SK-N-SH treated with all-trans-retinoic acid at 6 μM for 48 hours (cell line): ENCODE measurements around the gene CHKA.

ENCODE experiments used
- ATAC-seq: fragments of 200-7000 bp; cut with Tn5 transposase; 3 replicates; pipeline ENCODE4 v1.9.1; 2020; ENCODE audit warnings: mild to moderate bottlenecking, moderate library complexity
- ARNTL ChIP-seq: fragments of 450-650 bp; formaldehyde crosslinking; IDR thresholded peaks from 2 replicates; pipeline ENCODE4 v1.5.0; 2020; ENCODE audit warnings: low read depth, mild to moderate bottlenecking, moderate library complexity, borderline replicate concordance
- BACH2 ChIP-seq: fragments of 250-450 bp; sonication (Bioruptor Pico); IDR thresholded peaks from 2 replicates; pipeline ENCODE4 v1.9.0; 2021; ENCODE audit warnings: mild to moderate bottlenecking, borderline replicate concordance
- CREB5 ChIP-seq: fragments of 250-450 bp; sonication (Bioruptor Pico); IDR thresholded peaks from 2 replicates; pipeline ENCODE4 v1.5.1; 2020; ENCODE audit warnings: low read depth, mild to moderate bottlenecking, moderate library complexity
- CSDC2 ChIP-seq: fragments of 250-450 bp; sonication (Bioruptor Pico); IDR thresholded peaks from 2 replicates; pipeline ENCODE4 v1.5.0; 2020; ENCODE audit warnings: mild to moderate bottlenecking, moderate library complexity
- ESRRG ChIP-seq: fragments of 250-450 bp; sonication (Bioruptor Pico); IDR thresholded peaks from 2 replicates; pipeline ENCODE4 v1.6.1; 2021; ENCODE audit warnings: mild to moderate bottlenecking
- GLIS3 ChIP-seq: fragments of 250-450 bp; sonication (Bioruptor Pico); IDR thresholded peaks from 2 replicates; pipeline ENCODE4 v1.5.0; 2020; ENCODE audit warnings: mild to moderate bottlenecking, moderate library complexity
- ISL1 ChIP-seq: fragments of 250-450 bp; sonication (Bioruptor Pico); IDR thresholded peaks from 2 replicates; pipeline ENCODE4 v2.1.2; 2022; ENCODE audit warnings: mild to moderate bottlenecking, moderate library complexity
- OSR1 ChIP-seq: fragments of 250-450 bp; sonication (Bioruptor Pico); IDR thresholded peaks from 2 replicates; pipeline ENCODE4 v1.8.0; 2022; ENCODE audit warnings: moderate library complexity, mild to moderate bottlenecking, inconsistent platforms
- PPARA ChIP-seq: fragments of 250-450 bp; sonication (Bioruptor Pico); IDR thresholded peaks from 2 replicates; pipeline ENCODE4 v1.5.0; 2020; ENCODE audit warnings: mild to moderate bottlenecking, borderline replicate concordance
- RARB ChIP-seq: fragments of 250-450 bp; sonication (Bioruptor Pico); IDR thresholded peaks from 2 replicates; pipeline ENCODE4 v1.8.0; 2021; ENCODE audit warnings: mild to moderate bottlenecking, moderate library complexity
- SNAI2 ChIP-seq: fragments of 250-450 bp; sonication (Bioruptor Pico); IDR thresholded peaks from 2 replicates; pipeline ENCODE4 v1.5.0; 2020; ENCODE audit warnings: mild to moderate bottlenecking, moderate library complexity
- TCF4 ChIP-seq: fragments of 250-450 bp; sonication (Bioruptor Pico); IDR thresholded peaks from 2 replicates; pipeline ENCODE4 v1.8.0; 2021; ENCODE audit warnings: mild to moderate bottlenecking, moderate library complexity, borderline replicate concordance
- TOX ChIP-seq: fragments of 250-450 bp; sonication (Bioruptor Pico); IDR thresholded peaks from 2 replicates; pipeline ENCODE4 v1.8.0; 2021; ENCODE audit warnings: mild to moderate bottlenecking, moderate library complexity, borderline replicate concordance
- ZC3H10 ChIP-seq: fragments of 250-450 bp; sonication (Bioruptor Pico); IDR thresholded peaks from 2 replicates; pipeline ENCODE4 v1.5.1; 2021; ENCODE audit warnings: mild to moderate bottlenecking, moderate library complexity
- ZNF565 ChIP-seq: fragments of 450-650 bp; formaldehyde crosslinking; conservative IDR thresholded peaks from 2 replicates; pipeline ENCODE4 v1.5.0; 2020; ENCODE audit warnings: low read depth, mild to moderate bottlenecking, moderate library complexity
- ZNF70 ChIP-seq: fragments of 450-650 bp; formaldehyde crosslinking; IDR thresholded peaks from 2 replicates; pipeline ENCODE4 v1.5.0; 2020; ENCODE audit warnings: mild to moderate bottlenecking, moderate library complexity
- ZNF8 ChIP-seq: fragments of 450-650 bp; formaldehyde crosslinking; IDR thresholded peaks from 2 replicates; pipeline ENCODE4 v1.5.0; 2020; ENCODE audit warnings: mild to moderate bottlenecking, moderate library complexity
- TF ChIP-seq, protein P1 (sequence below): fragments of 250-450 bp; sonication (Bioruptor Pico); IDR thresholded peaks from 2 replicates; pipeline ENCODE4 v1.5.1; 2021; ENCODE audit warnings: mild to moderate bottlenecking, moderate library complexity
- TF ChIP-seq, protein P2 (sequence below): fragments of 250-450 bp; sonication (Bioruptor Pico); IDR thresholded peaks from 2 replicates; pipeline ENCODE4 v1.8.0; 2020; ENCODE audit warnings: mild to moderate bottlenecking, moderate library complexity, borderline replicate concordance
- TF ChIP-seq, protein P3 (sequence below): fragments of 250-450 bp; sonication (Bioruptor Pico); IDR thresholded peaks from 2 replicates; pipeline ENCODE4 v1.8.0; 2021; ENCODE audit warnings: low read depth, mild to moderate bottlenecking, moderate library complexity, borderline replicate concordance
- TF ChIP-seq, protein P4 (sequence below): fragments of 250-450 bp; sonication (Bioruptor Pico); IDR thresholded peaks from 2 replicates; pipeline ENCODE4 v1.5.0; 2020; ENCODE audit warnings: mild to moderate bottlenecking, moderate library complexity

The CHKA gene

DNA sequence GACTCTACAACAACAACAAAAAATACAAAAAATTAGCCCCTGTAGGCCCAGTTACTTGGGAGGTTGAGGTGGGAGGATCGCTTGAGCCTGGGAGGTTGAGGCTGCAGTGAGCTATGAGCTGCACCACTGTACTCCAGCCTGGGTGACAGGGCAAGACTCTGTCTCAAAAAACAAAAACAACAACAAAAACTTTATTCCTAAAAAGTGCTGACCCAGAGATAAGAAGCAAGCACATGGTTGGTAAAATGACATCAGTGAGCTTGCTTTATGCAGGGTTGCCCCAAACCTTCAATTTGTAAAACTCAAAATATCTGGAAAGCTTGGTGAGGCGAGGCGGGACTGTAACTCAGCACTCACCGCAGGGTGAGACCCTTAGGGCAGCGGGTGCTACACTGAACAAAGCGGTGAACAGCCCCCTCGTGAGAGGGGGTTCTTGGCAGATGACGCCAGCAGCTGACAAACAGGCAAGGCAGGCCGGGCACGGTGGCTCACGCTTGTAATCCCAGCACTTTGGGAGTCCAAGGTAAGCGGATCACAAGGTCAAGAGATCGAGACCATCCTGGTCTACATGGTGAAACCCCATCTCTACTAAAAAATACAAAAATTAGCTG is 85.8 kb downstream of the CHKA start:
- ATAC-seq = no peak
- TF ChIP-seq GLIS3 (CRISPR knock-in tag) (no peak), CSDC2 (CRISPR knock-in tag) (no peak), PPARA (CRISPR knock-in tag) (no peak), OSR1 (CRISPR knock-in tag) (no peak), ZNF8 (CRISPR knock-in tag) (no peak), ISL1 (no peak), ZC3H10 (CRISPR knock-in tag) (no peak), ARNTL (CRISPR knock-in tag) (no peak), ZNF70 (no peak), TOX (no peak), SNAI2 (CRISPR knock-in tag) (no peak), TCF4 (no peak), BACH2 (CRISPR knock-in tag) (no peak), RARB (no peak)
- TF ChIP-seq, protein P1, sequence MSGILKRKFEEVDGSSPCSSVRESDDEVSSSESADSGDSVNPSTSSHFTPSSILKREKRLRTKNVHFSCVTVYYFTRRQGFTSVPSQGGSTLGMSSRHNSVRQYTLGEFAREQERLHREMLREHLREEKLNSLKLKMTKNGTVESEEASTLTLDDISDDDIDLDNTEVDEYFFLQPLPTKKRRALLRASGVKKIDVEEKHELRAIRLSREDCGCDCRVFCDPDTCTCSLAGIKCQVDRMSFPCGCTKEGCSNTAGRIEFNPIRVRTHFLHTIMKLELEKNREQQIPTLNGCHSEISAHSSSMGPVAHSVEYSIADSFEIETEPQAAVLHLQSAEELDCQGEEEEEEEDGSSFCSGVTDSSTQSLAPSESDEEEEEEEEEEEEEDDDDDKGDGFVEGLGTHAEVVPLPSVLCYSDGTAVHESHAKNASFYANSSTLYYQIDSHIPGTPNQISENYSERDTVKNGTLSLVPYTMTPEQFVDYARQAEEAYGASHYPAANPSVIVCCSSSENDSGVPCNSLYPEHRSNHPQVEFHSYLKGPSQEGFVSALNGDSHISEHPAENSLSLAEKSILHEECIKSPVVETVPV (CRISPR knock-in tag) = no peak
- TF ChIP-seq, protein P2, sequence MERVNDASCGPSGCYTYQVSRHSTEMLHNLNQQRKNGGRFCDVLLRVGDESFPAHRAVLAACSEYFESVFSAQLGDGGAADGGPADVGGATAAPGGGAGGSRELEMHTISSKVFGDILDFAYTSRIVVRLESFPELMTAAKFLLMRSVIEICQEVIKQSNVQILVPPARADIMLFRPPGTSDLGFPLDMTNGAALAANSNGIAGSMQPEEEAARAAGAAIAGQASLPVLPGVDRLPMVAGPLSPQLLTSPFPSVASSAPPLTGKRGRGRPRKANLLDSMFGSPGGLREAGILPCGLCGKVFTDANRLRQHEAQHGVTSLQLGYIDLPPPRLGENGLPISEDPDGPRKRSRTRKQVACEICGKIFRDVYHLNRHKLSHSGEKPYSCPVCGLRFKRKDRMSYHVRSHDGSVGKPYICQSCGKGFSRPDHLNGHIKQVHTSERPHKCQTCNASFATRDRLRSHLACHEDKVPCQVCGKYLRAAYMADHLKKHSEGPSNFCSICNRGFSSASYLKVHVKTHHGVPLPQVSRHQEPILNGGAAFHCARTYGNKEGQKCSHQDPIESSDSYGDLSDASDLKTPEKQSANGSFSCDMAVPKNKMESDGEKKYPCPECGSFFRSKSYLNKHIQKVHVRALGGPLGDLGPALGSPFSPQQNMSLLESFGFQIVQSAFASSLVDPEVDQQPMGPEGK (CRISPR knock-in tag) = no peak
- TF ChIP-seq, protein P3, sequence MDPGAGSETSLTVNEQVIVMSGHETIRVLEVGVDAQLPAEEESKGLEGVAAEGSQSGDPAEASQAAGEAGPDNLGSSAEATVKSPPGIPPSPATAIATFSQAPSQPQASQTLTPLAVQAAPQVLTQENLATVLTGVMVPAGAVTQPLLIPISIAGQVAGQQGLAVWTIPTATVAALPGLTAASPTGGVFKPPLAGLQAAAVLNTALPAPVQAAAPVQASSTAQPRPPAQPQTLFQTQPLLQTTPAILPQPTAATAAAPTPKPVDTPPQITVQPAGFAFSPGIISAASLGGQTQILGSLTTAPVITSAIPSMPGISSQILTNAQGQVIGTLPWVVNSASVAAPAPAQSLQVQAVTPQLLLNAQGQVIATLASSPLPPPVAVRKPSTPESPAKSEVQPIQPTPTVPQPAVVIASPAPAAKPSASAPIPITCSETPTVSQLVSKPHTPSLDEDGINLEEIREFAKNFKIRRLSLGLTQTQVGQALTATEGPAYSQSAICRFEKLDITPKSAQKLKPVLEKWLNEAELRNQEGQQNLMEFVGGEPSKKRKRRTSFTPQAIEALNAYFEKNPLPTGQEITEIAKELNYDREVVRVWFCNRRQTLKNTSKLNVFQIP (CRISPR knock-in tag) = no peak

- TF ChIP-seq, protein P2 (CRISPR knock-in tag) = no peak
- TF ChIP-seq, protein P4, sequence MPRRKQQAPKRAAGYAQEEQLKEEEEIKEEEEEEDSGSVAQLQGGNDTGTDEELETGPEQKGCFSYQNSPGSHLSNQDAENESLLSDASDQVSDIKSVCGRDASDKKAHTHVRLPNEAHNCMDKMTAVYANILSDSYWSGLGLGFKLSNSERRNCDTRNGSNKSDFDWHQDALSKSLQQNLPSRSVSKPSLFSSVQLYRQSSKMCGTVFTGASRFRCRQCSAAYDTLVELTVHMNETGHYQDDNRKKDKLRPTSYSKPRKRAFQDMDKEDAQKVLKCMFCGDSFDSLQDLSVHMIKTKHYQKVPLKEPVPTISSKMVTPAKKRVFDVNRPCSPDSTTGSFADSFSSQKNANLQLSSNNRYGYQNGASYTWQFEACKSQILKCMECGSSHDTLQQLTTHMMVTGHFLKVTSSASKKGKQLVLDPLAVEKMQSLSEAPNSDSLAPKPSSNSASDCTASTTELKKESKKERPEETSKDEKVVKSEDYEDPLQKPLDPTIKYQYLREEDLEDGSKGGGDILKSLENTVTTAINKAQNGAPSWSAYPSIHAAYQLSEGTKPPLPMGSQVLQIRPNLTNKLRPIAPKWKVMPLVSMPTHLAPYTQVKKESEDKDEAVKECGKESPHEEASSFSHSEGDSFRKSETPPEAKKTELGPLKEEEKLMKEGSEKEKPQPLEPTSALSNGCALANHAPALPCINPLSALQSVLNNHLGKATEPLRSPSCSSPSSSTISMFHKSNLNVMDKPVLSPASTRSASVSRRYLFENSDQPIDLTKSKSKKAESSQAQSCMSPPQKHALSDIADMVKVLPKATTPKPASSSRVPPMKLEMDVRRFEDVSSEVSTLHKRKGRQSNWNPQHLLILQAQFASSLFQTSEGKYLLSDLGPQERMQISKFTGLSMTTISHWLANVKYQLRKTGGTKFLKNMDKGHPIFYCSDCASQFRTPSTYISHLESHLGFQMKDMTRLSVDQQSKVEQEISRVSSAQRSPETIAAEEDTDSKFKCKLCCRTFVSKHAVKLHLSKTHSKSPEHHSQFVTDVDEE (CRISPR knock-in tag) = no peak
- TF ChIP-seq BACH2 (CRISPR knock-in tag) (no peak), ZNF565 (no peak), ARNTL (CRISPR knock-in tag) (no peak), ZNF70 (no peak), TCF4 (no peak), OSR1 (CRISPR knock-in tag) (no peak)
- ATAC-seq = no peak
Measured at GRCh38 chr11:68033708-68034045, 87.5 kb downstream of the CHKA start.

- no peak for ATAC-seq
- TF ChIP-seq, protein P4 (CRISPR knock-in tag) = no peak
- no peak for TF ChIP-seq ESRRG (CRISPR knock-in tag)
- TF ChIP-seq CREB5 (CRISPR knock-in tag) = no peak
Measured at GRCh38 chr11:68032997-68033707, 88.0 kb downstream of the CHKA start.
